GM23248 (cell line): ENCODE data around the gene PUM1.

Experiments
- EZH2 ChIP-seq: fragments of 200-600 bp; sonication (generic); IDR thresholded peaks from 2 replicates; pipeline ENCODE4 v1.6.1; 2018; ENCODE audit warnings: antibody characterized with exemption, mild to moderate bottlenecking; ENCODE audit not compliant: insufficient read depth, poor library complexity, severe bottlenecking
- EZH2phosphoT487 ChIP-seq: fragments of 200-600 bp; sonication (generic); IDR thresholded peaks from 2 replicates; pipeline ENCODE4 v1.6.1; 2018; ENCODE audit warnings: antibody characterized with exemption, moderate library complexity, mild to moderate bottlenecking, low read depth; ENCODE audit not compliant: insufficient read depth

GRCh38 chr1:30886710-30887428 lies 178.6 kb downstream of the PUM1 start:
- no peak for TF ChIP-seq EZH2phosphoT487
- no peak for TF ChIP-seq EZH2
